ENCODE results near the gene GREB1L.

DNA sequence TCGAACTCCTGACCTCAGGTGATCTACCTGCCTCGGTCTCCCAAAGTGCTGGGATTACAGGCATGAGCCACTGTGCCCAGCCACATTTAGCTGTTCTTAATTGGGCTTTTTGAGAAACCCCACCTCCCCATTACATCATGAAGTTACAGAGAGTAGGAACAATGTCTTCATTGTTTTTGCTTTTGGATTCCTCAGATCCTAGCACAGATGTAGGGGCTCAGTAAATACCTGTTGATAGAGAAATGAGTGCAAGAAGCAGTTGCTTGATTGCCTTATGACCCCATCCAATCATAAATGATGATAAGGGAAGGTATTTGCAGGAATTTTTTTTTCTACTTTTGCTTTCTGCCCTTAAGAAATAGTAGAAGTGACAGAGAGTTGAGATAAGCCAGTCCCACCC is 25.4 kb downstream of the GREB1L start:
- TF ChIP-seq POLR2AphosphoS5 (IDR thresholded peaks at IDR 0.05; ENCODE audit: low read depth, low read length) (no peak), FOXP2 (optimal IDR thresholded peaks at IDR 0.05; ENCODE audit: borderline replicate concordance, extremely low read depth, extremely low read length, insufficient read depth) (no peak), TAF1 (IDR thresholded peaks at IDR 0.05; ENCODE audit: borderline replicate concordance, insufficient read depth, low read length) (no peak)

Data from PFSK-1 (cell line).